Dermis microvascular lymphatic vessel endothelial cell (primary cell): Measurements from ENCODE around the gene RRBP1. TPM values are rescaled to one million over a fixed set of nuclear protein-coding genes. Genes with fewer than 3 reads are reported as not detected.

ENCODE experiments used
- DNase-seq, 2 donors: peaks; one replicate each; pipeline versions ENCODE4 v3.0.0 to v3.0.0-alpha.2; 2010; ENCODE audit warnings: low read depth in 2 of 2
- total RNA-seq: library from RNA; depleted of rRNA; stranded (reverse); fragments of >200 nt; gene quantifications from 2 replicates; pipeline ENCODE4 v1.2.1, GENCODE V29; 2014

The RRBP1 gene
- total RNA-seq, 1 donor from 2014 or later = 41.6 TPM

DNA sequence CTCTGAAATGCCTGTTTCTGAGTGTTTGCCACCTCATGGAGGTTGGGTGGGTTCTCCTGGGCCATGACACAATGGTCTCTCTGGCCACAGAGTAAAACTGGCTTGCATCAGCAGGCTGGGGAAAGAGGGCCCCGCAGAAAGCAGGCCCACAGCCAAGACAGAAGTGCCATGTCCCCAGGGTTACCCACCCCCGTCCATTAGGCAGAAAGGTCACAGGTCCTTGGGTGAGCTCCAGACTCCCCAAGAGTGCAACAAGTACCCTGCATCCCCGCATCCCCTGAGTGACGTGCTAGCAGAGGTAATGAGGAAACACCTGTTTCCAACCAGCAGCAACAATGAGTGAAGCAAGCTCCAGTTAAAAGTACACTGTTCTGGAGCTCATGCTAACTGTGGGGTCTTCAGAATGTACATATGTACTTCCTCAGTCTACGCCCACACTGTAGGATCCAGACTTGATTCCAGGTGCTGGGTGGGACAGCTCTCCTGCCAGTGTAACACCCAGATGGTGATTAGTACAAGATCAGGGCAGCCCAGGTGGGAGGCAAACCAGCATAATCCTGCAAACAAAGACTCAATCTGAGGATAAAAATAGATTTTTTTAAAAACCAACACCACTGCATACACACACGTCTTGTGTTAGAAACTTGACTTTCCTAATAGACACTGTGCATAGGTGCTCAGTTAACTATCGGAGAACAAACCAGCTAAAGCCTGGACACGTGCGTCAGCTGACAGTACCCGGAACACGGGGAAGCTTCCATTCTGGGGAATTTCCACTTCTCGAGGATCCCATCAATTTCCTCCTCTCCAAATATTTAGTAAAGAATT lies 31.5 kb downstream of the RRBP1 start:
- DNase-seq = peak; percentile 24 to 29

DNA sequence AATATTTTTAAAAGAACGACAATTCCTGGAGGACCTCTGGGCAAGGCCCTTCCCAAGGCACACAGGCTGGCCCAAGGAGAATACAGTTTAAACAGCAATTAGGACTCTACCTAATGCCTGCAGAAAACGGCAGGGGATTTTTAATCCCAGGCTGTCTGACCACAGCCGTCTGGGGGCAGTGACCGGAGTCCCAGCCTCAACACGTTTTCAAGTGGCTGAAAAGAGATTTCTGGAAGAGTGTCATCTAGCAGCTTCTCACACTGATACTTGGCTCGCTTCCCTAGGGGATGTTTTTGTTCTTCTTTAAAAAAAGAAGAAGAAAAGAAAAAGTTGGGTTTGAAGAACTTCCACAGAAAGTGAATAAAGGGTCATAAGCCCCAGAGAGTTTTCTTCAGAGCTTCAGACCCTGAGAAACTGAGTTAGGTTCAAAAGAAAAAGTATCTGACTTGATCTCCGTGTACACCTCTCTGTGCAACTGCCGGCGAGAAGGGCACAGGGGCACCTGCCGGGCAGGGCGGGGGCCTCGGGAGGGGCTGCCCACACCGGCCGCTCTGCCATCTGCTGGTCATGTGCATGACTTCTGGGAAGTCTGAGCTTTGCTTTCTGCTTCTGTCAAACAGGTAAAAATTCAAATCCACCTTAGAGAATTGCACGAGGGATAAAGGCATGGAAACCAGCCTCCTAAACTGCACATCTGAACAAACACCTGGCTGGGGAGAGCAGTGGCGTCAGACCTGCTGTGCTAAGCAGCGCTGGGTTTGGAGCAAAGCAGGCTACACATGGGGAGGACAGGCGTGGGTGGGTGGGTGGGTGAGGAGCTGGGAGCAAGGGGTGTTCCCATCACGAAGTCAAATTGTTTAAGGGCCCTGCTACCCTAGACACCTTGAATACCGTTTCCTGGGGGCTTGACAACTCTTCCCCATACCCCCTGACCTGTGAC lies 33.0 kb downstream of the RRBP1 start:
- peak in 1 of 2 donors; percentile 19 for DNase-seq

DNA sequence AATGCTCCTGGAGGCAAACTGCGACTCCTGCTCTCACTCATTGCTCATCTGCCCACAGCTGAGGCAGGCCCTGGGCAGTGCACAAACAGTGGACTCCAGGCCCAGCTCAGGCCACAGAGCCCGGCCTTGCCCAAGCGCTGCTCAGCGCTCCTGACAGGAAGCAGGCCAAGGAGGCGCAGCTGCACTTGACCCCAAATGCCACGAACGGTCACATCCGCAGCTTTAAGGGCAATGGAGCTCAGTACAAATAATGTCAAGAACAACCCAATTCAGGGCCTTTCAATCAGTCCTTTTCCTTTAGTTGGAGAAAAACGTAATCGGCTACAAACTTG lies 33.8 kb downstream of the RRBP1 start:
- no peak for DNase-seq

- DNase-seq = no peak
Measured at GRCh38 chr20:17647391-17648314, 34.4 kb downstream of the RRBP1 start.

DNA sequence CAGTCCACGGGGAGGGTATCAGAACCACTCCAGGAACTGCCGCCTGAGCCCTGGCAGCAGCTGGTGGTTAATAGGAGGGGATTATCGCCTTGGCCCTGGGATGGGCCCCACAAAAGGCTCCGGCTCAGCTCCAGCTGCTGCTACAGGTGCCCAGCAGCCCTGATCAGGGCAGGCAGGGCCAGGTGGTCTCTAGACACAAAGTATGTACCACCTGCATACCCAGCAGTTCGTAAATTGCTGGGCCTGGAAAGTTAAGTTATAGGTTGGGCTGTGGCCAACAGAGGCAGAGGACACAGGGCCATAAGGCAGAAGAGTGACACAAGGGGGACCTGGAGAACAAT lies 35.1 kb downstream of the RRBP1 start:
- DNase-seq = no peak

DNA sequence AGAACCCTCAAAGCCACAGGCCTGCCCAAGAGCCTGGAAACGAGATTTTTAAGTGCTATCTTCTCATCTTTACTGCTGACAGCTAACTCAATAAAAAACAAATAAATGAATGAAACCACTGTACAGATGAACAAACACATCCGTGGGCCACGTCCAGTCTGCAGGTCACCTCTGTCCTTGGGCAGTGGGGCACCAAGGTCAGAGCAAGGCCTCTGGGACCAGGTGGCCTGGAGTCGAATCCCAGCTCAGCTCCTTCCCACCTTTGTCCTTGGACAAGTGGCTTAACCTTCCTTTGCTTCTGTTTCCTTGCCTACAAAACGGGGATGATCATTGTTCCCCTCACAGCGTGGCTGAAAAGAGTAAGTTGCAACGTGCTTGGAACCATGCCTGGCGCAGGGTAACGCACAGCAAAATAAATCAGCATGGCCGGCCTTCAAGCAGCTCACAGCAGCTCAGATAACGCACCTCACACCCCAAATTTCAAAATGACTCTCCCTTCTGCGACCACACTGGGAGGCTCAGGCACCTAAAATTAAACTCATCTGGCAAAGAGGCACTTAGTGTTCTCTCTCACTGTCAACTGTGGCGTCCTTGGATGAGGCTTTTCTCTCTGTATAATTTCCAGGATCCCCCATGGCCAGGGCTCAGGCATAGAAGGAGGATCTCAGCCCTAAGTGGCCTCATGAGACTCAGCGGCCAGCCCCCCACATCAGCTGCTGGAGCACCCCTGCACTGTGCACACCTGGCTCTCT lies 35.7 kb downstream of the RRBP1 start:
- no peak for DNase-seq

GRCh38 chr20:17645546-17646208 lies 36.4 kb downstream of the RRBP1 start:
- no peak for DNase-seq

DNA sequence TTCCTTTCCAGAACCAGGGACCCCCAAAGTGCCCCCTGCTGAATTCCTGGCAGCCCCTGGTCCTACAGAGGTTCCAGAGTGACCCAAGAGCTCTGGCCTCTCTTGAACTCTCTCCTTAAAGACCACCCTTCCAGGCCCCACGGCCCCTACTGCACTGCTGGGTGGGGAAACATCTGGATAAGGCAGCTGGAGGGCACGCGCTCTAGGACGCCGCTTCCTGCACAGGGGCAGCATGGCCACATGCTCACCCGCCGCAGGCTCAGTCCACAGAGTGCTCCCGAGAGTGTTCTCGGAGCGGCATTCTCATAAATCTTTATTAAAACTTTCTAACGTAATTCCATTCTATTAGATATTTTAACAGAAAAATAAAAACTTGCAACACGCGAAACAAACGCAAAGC lies 37.0 kb downstream of the RRBP1 start:
- DNase-seq = no peak

DNA sequence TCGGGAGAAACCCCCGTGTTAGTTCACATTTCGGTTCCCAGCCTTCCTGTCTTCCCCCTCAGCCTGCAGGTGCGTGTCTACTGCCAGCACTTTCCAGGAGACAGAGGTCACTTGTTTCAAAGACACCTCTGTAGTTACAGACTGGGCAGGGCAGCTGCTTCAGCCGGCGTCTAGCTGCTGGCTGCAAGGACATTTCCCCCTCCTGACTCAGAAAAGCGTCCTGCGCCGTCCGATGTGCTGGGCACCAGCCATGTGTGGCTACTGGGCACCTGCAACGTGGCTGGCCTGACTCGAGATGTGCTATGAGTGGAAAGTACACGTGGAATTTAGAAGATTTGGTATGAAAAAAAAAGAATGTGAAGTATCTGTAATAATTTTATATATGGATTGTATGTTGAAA lies 37.6 kb downstream of the RRBP1 start:
- peak in 1 of 2 donors; percentile 40 for DNase-seq

DNA sequence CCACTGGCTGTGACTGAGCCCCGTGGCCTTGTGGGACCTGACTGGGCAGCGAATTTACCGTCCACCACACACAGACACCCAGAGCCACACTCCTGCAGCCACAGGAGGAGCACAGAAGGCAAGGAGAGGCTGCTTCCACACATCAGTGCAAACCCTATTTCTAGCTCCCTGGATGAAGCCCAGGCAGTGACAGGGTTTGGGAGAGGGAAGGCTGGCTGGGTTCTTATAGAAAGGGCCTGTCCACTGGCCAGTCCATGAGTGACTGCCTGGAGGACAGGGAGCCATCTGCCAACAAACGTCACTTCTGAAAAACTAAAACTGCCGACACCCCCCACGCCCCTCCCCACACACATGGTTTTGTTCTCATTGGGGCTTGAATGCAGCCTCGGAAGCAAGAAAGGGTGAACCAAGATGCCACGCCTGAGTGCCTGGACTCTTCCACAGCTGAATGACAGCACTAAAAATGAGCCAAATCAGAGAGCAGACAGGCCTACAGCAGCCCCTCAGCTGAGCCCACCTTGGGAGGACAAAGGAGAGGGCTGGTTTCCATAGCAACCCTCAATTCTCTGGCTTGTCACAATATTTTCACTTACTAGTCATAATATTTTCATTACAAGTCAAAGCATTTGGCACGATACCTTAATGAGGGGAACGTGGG lies 38.4 kb downstream of the RRBP1 start:
- peak; percentile 15 to 42 for DNase-seq

GRCh38 chr20:17642404-17643269 lies 39.4 kb downstream of the RRBP1 start:
- no peak for DNase-seq

DNA sequence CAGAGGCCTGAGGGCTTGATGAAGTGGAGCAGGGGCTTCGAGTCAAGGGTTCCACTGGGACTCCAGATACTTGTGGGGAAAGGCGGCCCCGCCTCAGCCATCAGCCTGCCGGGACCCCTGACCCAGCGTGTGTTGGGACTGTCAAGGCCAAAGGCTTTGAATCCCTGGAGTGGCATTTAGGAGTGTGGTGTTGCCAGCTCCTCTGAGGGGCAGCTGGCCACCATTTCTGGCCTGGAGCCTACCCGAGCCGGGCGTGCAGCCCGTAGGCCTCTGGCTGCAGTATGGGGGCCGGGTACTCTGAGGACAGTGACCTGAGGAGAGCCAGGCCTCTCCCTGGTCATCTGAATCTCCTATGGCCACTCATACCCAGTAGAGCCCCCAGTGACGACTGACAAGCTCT lies 40.0 kb downstream of the RRBP1 start:
- no peak for DNase-seq

GRCh38 chr20:17641520-17641964 lies 40.5 kb downstream of the RRBP1 start:
- no peak for DNase-seq

DNA sequence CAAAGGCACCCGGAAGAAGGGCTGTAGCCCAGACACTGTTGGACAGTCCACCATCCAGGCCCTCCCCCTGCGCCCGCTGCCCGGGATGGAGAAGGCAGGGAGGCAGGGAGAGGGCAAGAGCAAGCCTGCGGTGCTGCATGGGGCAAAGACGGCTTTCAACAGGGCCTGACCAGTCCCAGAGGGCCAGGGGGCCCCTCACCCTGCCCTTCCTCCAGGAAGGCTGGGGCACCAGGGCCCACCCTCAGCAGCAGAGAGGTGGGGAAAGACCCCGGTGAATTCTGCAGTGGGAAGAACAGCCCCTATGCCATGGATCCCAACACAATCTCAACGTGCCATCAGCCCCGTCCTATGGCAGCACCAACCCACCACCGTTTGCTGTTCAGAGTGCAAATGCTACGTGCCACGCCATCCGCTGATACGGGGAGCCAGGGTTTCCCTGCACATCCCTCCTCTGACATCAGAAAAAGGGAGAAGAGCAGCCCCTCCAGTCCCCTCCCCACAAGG lies 41.1 kb downstream of the RRBP1 start:
- no peak for DNase-seq

GRCh38 chr20:17640146-17640874 lies 41.7 kb downstream of the RRBP1 start:
- no peak for DNase-seq

GRCh38 chr20:17638835-17639407 lies 43.1 kb downstream of the RRBP1 start:
- DNase-seq = no peak

- DNase-seq = no peak
Measured at GRCh38 chr20:17637985-17638640, 43.9 kb downstream of the RRBP1 start.
